ENCODE results near the gene FAM171A2.

The FAM171A2 gene

DNA sequence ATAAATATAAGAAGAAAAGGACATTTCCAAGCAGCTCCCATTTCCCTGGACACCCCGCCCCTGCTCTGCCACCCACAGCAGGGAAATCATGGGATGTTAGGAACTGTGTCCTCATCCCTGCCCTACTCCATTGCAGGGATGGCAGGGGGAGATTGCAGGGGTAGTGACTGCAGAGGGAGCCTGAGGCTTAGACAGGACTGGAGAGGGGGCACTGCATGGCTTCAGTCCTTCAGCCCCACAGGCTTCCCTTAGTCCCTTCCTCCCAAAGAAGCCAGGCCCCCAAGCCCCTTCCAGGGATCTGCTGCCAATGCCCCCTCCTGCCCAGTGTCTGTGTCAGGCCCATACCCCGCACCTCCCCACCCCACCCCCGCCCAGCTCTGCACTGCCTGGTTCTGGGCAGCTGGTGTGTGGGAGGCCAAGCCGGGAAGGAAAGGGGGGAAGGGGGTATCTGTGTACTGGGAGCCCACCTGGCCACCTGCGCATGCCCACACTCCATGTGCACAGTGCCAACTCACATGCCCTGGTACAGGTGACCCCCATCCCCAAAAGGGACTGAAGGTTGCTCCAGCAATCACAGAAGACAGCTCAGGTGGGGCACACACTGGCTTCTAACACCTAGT, 52.0 kb downstream of the FAM171A2 start:
- H3K4me3 ChIP-seq: no peak overlapping the region
- H3K27ac ChIP-seq: no peak overlapping the region

DNA sequence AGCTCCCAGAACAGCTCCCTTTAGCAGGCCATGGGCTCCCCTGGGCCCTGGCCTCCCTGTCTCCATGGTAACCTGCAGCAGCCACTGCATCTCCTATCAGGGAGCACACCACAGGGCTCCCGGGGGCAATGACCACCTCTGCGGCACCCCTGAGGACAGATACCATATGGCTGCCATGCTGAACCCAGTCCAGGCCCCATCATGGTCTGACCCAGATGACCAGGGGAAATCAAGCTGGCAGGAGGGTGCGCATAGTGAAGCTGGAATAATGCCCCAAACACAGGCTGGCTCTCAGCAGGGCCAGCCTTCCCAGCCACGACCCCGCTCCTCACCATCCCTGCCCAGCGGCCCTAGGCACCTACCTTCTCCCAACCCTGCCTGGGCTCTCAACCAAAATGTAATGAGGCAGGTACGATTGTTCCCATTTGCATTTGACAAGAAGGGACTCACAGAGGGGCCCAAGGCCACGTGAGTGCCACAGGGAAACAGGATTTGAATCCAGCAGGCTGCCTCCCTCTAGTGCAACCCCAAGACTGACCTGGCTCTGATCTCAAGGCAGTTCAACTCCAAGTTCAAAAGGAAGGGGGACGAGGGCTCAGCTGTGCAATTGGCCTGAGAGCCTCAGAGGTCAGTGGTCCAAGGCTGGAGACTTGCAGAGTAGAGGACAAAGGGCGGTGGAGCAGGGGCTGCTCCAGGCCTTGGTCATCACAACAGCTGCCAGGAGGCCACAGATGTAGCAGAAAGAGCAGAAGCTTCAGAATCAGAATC, 52.9 kb downstream of the FAM171A2 start:
- no peak overlapping the region for H3K27ac ChIP-seq
- no peak overlapping the region for H3K4me3 ChIP-seq

DNA sequence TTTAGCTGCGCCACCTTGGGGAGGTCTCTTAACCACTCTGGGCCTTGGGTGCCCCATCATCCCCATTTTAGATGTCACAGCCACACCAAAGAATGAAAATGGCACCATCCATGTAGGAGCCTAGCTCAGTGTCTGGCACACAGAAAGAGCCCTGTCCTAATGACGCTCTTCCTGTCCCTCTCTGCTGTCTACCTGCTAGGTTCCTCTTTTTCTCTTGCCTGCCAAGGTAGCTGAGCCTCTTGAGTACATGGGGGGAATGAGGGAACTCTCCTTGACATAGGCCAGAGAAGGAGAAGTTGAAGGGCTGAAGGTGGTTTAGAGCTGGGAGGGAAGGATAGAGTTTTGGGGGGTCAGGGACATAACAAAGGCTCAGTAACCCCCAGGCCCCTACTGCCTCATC, 53.5 kb downstream of the FAM171A2 start:
- Histone ChIP-seq H3K4me3 (no peak overlapping the region), H3K27ac (no peak overlapping the region)

DNA sequence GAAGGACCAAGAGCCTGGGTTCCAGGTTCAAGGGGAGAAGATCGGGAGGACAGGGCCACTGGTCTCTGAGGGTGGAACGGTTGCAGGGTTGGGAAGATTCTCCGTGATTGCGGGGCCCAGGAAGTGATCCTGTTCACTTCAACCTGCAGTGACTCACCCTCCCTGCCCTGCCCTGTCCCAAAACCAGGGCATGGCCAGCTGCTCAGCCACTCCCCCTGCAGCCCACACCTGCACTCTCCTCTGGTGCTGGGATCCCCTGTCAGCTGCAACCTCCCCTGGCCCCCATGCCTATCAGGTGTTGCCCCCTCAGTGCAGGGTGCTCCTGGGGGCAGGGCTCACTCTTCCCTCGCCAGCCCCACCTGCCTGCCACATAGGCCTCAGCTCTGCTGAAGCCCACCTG, 54.2 kb downstream of the FAM171A2 start:
- Histone ChIP-seq H3K4me3 (no peak overlapping the region), H3K27ac (no peak overlapping the region)

DNA sequence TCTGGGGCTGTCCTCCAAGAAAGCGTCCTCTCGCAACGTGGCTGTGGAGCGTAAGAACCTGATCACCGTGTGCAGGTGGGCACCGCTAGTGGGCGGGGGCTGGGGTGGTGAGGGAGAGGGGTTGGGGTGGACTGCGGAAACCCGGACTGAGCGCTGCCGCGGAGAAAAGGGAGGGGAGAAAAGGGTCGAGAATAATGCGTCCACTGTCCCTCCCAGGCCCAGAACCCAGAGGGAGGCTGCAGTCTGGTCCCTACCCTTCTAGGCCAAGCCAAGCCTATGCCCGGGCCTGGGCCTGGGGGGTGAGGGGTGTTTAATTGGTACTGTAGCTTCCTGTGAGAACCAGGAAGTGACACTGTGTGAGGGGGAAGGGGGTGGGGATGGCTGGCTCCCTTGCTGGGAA, 54.8 kb downstream of the FAM171A2 start:
- H3K27ac ChIP-seq: peak overlapping the region in 1 of 21 experiments; percentile 31
- peak overlapping the region; percentile 14 to 43 (median 37) for H3K4me3 ChIP-seq

DNA sequence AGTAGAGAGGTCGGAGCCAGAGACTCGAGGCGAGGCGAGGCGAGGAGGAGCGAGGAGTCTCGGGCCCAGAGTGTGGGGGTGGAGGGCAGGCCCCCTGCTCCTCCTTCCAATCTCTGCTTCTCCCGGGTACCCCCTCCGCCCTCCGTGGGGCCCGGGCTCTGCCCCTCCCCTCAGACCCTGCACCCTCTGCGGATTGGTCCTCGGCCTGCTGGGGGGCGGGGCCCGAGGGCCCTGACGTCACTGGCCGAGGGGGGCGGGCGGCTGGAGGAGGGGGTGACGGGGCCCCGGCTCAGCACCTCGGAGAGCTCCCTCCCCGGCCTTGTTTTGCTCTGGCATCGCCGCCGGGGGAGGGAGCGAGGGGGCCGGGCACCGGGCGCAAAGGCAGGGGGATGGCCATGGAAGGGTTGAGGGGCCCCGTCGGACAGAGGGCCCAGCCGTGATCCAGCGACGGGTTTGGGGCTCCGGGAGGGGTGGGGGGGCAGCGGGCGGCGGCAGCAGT, 55.3 kb downstream of the FAM171A2 start, which contains the start of gene RUNDC3A:
TSS of gene RUNDC3A (plus strand) at position 282 of the 499 bp plus-strand sequence. CDS start 232 bp downstream, outside the sequence.
- Histone ChIP-seq H3K27ac (peak within 1 kb of the TSS in 7 of 21 experiments; percentile 3 to 52 (median 31)), H3K4me3 (peak within 1 kb of the TSS; percentile 14 to 43 (median 37))

DNA sequence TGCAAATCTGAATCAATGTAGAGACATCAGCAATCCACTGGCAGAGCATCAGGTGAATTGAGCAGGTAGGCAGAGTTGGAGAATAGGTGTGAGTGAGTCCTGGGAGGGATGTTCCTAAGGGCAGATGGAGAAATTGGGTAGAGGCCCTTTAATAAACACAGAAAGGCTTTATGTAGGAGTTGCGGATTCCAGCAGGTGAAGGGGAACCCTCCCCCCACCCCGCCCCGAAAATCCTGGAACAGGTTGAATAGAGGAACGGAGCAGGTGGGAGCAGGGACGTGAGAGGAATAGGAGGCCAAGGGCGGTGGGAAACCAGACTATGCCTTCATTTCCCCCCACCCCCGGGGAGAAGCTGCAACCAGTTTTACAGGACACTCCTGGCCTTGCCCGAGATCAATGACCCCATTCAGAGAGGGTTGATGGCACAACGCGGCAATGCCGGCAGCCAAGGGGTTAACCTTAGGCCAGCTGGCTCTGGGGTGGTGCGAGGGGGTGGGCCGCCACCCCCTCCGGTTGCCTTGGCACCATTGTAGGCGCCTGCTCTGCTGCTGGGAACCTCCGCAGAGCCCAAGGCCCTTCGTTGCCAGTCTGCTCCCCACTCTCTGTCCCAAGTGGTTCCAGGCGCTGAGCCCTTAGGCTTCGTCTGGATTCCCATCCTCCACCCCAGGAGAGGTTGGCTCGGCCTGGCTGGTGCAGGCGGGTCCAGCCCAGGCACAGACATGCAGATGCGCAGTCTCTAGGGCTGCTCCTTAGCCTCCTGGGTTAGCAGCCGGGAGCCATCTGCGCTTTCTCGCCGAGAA, 56.1 kb downstream of the FAM171A2 start:
- peak overlapping the region; percentile 14 to 43 (median 37) for H3K4me3 ChIP-seq
- H3K27ac ChIP-seq: peak overlapping the region in 7 of 21 experiments; percentile 3 to 52 (median 24)

DNA sequence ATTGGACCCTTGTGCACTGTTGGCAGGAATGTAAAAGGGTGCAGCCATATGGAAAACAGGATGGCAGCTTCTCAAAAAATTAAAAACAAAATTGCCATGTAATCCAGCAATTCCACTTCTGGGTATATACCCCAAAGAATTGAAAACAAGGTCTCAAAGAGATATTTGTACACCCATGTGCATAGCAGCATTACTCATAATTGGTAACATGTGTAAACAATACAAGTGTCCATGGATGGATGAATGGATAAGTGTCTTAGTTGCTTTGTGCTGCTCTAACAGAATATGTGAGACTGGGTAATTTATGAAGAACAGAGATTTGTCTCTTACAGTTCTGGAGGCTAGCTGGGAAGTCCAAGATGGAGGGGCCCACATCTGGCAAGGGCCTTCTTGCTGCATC, 59.0 kb downstream of the FAM171A2 start:
- H3K4me3 ChIP-seq: no peak overlapping the region
- no peak overlapping the region for H3K27ac ChIP-seq

Data from skin epidermis (tissue), 12 donors.